ENCODE results near the gene COL5A1. TPM values are rescaled to one million over a fixed set of nuclear protein-coding genes. Genes with fewer than 3 reads are reported as not detected.

COL5A1 gene
- total and polyA plus RNA-seq, 2 donors from 2014 or later, result 2.4 to 23.8 TPM

- H3K4me1 ChIP-seq (ENCODE audit: control insufficient read depth in 2 of 3, insufficient read depth in 2 of 3, low read depth in 1 of 3, low read length in 3 of 3), result no peaks in the 10 kb centered on the region
Observed at GRCh38 chr9:134629586-134630392, 11.8 kb upstream of the COL5A1 start.

GRCh38 chr9:134630393-134630790 lies 11.2 kb upstream of the COL5A1 start:
- TF ChIP-seq, protein P1, sequence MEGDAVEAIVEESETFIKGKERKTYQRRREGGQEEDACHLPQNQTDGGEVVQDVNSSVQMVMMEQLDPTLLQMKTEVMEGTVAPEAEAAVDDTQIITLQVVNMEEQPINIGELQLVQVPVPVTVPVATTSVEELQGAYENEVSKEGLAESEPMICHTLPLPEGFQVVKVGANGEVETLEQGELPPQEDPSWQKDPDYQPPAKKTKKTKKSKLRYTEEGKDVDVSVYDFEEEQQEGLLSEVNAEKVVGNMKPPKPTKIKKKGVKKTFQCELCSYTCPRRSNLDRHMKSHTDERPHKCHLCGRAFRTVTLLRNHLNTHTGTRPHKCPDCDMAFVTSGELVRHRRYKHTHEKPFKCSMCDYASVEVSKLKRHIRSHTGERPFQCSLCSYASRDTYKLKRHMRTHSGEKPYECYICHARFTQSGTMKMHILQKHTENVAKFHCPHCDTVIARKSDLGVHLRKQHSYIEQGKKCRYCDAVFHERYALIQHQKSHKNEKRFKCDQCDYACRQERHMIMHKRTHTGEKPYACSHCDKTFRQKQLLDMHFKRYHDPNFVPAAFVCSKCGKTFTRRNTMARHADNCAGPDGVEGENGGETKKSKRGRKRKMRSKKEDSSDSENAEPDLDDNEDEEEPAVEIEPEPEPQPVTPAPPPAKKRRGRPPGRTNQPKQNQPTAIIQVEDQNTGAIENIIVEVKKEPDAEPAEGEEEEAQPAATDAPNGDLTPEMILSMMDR (IDR thresholded peaks at IDR 0.05; ENCODE audit: borderline replicate concordance, extremely low read depth, insufficient read depth), result no peak
- H3K9ac ChIP-seq (ENCODE audit: low read length in 3 of 3), result no peak overlapping the region
- intact Hi-C loops (cut with DNase I), result no loop called here
- no peak overlapping the region for H3K27ac ChIP-seq (ENCODE audit: low read depth in 2 of 2, low read length in 2 of 2)
- no peaks in the 10 kb centered on the region for H3K36me3 ChIP-seq (ENCODE audit: control insufficient read depth in 2 of 3, insufficient read depth in 3 of 3, low read length in 3 of 3)
- no peaks in the 10 kb centered on the region for H3K27me3 ChIP-seq (ENCODE audit: control insufficient read depth, insufficient read depth, low read length)
- no peaks in the 10 kb centered on the region for H3K9me3 ChIP-seq (ENCODE audit: control insufficient read depth in 2 of 3, insufficient read depth in 1 of 3, low read length in 3 of 3)
- FAIRE-seq (no peak), DNase-seq (peak in 2 of 5 donors; percentile 20 to 55)
- H3K4me1 ChIP-seq (ENCODE audit: control insufficient read depth in 2 of 3, insufficient read depth in 2 of 3, low read depth in 1 of 3, low read length in 3 of 3), result no peaks in the 10 kb centered on the region
- H3K4me3 ChIP-seq (ENCODE audit: low read length in 3 of 3), result no peak overlapping the region

More at GRCh38 chr9:134629586-134630392, 11.8 kb upstream of the COL5A1 start:
- TF ChIP-seq, protein P1 (IDR thresholded peaks at IDR 0.05; ENCODE audit: borderline replicate concordance, extremely low read depth, insufficient read depth), result no peak
- Histone ChIP-seq H3K4me3 (ENCODE audit: low read length in 3 of 3) (no peak overlapping the region), H3K9me3 (ENCODE audit: control insufficient read depth in 2 of 3, insufficient read depth in 1 of 3, low read length in 3 of 3) (no peaks in the 10 kb centered on the region), H3K27me3 (ENCODE audit: control insufficient read depth, insufficient read depth, low read length) (no peaks in the 10 kb centered on the region), H3K27ac (ENCODE audit: low read depth in 2 of 2, low read length in 2 of 2) (no peak overlapping the region), H3K36me3 (ENCODE audit: control insufficient read depth in 2 of 3, insufficient read depth in 3 of 3, low read length in 3 of 3) (no peaks in the 10 kb centered on the region), H3K9ac (ENCODE audit: low read length in 3 of 3) (no peak overlapping the region)
- intact Hi-C loops (cut with DNase I), result no loop called here
- DNase-seq (peak in 2 of 5 donors; percentile 21 to 71), FAIRE-seq (no peak)

DNA sequence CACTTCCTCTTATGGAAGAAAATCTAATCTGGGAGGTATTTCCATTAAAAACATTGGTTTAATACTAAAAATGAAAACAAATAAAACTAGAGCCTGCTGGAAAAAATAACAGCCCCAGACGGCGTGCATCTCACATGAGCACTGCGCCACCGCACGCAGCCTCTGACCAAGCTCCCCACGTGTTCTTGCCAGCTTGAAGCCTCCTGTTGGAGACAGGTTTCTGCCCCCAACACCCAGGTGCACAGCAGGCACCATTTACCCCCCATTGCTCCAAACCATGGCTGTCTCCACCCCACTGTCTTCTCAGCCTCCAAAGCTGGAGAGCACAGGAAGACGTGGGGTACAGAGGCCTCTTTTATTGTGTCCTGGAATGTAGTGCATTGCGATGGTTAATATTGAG lies 10.7 kb upstream of the COL5A1 start:
- TF ChIP-seq, protein P1 (IDR thresholded peaks at IDR 0.05; ENCODE audit: borderline replicate concordance, extremely low read depth, insufficient read depth), result no peak
- Histone ChIP-seq H3K9me3 (ENCODE audit: control insufficient read depth in 2 of 3, insufficient read depth in 1 of 3, low read length in 3 of 3) (no peaks in the 10 kb centered on the region), H3K9ac (ENCODE audit: low read length in 3 of 3) (no peak overlapping the region), H3K4me1 (ENCODE audit: control insufficient read depth in 2 of 3, insufficient read depth in 2 of 3, low read depth in 1 of 3, low read length in 3 of 3) (no peaks in the 10 kb centered on the region), H3K27ac (ENCODE audit: low read depth in 2 of 2, low read length in 2 of 2) (no peak overlapping the region), H3K36me3 (ENCODE audit: control insufficient read depth in 2 of 3, insufficient read depth in 3 of 3, low read length in 3 of 3) (no peaks in the 10 kb centered on the region), H3K4me3 (ENCODE audit: low read length in 3 of 3) (no peak overlapping the region), H3K27me3 (ENCODE audit: control insufficient read depth, insufficient read depth, low read length) (no peaks in the 10 kb centered on the region)
- DNase-seq, result no peak
- FAIRE-seq, result no peak
- intact Hi-C loops (cut with DNase I), result no loop called here
